SU-DHL-6 (cell line): ENCODE data around the gene NOSIP.

ENCODE experiments used
- H2AFZ ChIP-seq: fragments of 200-600 bp; sonication (generic); 2 replicates; pipeline ENCODE4 v1.6.1; 2014; ENCODE audit warnings: low read depth, mild to moderate bottlenecking, moderate library complexity, mixed read lengths, antibody characterized with exemption, low read length; ENCODE audit not compliant: severe bottlenecking
- H3F3A ChIP-seq: fragments of 200-600 bp; shearing (Covaris generic); 2 replicates; pipeline ENCODE4 v1.6.0; 2016; ENCODE audit warnings: antibody characterized with exemption, mild to moderate bottlenecking; ENCODE audit not compliant: insufficient read depth
- H3K27ac ChIP-seq: fragments of 200-600 bp; sonication (generic); 2 replicates; pipeline ENCODE4 v1.5.1; 2016; ENCODE audit warnings: low read depth, mild to moderate bottlenecking, low read length, moderate library complexity, mixed read lengths
- H3K27me3 ChIP-seq: fragments of 200-600 bp; sonication (generic), shearing (Covaris generic); 2 replicates; pipeline ENCODE4 v1.6.0; 2014; ENCODE audit warnings: mild to moderate bottlenecking, low read length
- H3K36me3 ChIP-seq: fragments of 200-600 bp; sonication (generic); 2 replicates; pipeline ENCODE4 v1.6.1; 2014; ENCODE audit warnings: mild to moderate bottlenecking, low read length, mixed read lengths
- H3K4me2 ChIP-seq: fragments of 300-600, 200-600 bp; shearing (Covaris generic), sonication (generic); 2 replicates; pipeline ENCODE4 v1.6.0; 2014; ENCODE audit warnings: low read length, low read depth, mild to moderate bottlenecking; ENCODE audit not compliant: poor library complexity, severe bottlenecking
- H3K4me3 ChIP-seq: fragments of 200-600 bp; sonication (generic); 2 replicates; pipeline ENCODE4 v1.5.1; 2014; ENCODE audit warnings: antibody characterized with exemption, low read length, mild to moderate bottlenecking, mixed read lengths; ENCODE audit not compliant: insufficient read depth, poor library complexity, severe bottlenecking
- H3K79me2 ChIP-seq: fragments of 200-600 bp; sonication (generic); 2 replicates; pipeline ENCODE4 v1.6.1; 2014; ENCODE audit warnings: mild to moderate bottlenecking, low read length, moderate library complexity; ENCODE audit not compliant: insufficient read depth
- H3K9ac ChIP-seq: fragments of 200-600 bp; sonication (generic); 2 replicates; pipeline ENCODE4 v1.7.0; 2014; ENCODE audit warnings: mild to moderate bottlenecking, low read length
- H3K9me2 ChIP-seq: fragments of 200-600 bp; sonication (generic); replicated peaks from 2 replicates; pipeline ENCODE4 v1.6.1; 2014; ENCODE audit warnings: low read length; ENCODE audit not compliant: insufficient read depth
- H3K9me3 ChIP-seq: fragments of 200-600 bp; sonication (generic); 2 replicates; pipeline ENCODE4 v1.6.1; 2014; ENCODE audit warnings: low read length, mixed read lengths; ENCODE audit not compliant: insufficient read depth
- H4K20me1 ChIP-seq: fragments of 200-600 bp; sonication (generic); 2 replicates; pipeline ENCODE4 v1.6.1; 2014; ENCODE audit warnings: low read depth, mild to moderate bottlenecking, antibody characterized with exemption, low read length, moderate library complexity, mixed read lengths
- CTCF ChIP-seq: fragments of 200-600 bp; sonication (generic); IDR thresholded peaks from one replicate; pipeline ENCODE4 v1.5.1; 2017; ENCODE audit warnings: antibody characterized with exemption, mild to moderate bottlenecking, low read length, moderate library complexity; ENCODE audit not compliant: insufficient read depth, poor library complexity, severe bottlenecking
- EZH2phosphoT487 ChIP-seq: fragments of 200-600 bp; sonication (generic), shearing (Covaris generic); conservative IDR thresholded peaks from 2 replicates; pipeline ENCODE4 v1.6.1; 2018; ENCODE audit warnings: mild to moderate bottlenecking, antibody characterized with exemption, low read length, moderate library complexity, mixed read lengths

Gene NOSIP

GRCh38 chr19:49609499-49610092 lies 29.2 kb upstream of the NOSIP start:
- no peak for TF ChIP-seq CTCF
- TF ChIP-seq EZH2phosphoT487 = no peak
- no peaks in the 10 kb centered on the region for H3K9me3 ChIP-seq
- H3K4me3 ChIP-seq = no peak overlapping the region
- H3K9me2 ChIP-seq = no peaks in the 10 kb centered on the region
- H3K36me3 ChIP-seq = no peaks in the 10 kb centered on the region
- H2AFZ ChIP-seq = no peak overlapping the region
- peaks cover 36% of the 10 kb centered on the region for H3K79me2 ChIP-seq
- no peaks in the 10 kb centered on the region for H3K27me3 ChIP-seq
- H3F3A ChIP-seq = no peaks in the 10 kb centered on the region
- no peak overlapping the region for H3K27ac ChIP-seq
- H3K4me2 ChIP-seq = no peak overlapping the region
- H4K20me1 ChIP-seq = no peaks in the 10 kb centered on the region
- no peak overlapping the region for H3K9ac ChIP-seq

GRCh38 chr19:49605605-49606004 lies 25.2 kb upstream of the NOSIP start:
- Histone ChIP-seq H3K27ac (no peak overlapping the region), H4K20me1 (no peaks in the 10 kb centered on the region), H3K9ac (no peak overlapping the region), H3K36me3 (no peaks in the 10 kb centered on the region), H3K4me3 (no peak overlapping the region), H3K4me2 (no peak overlapping the region), H3F3A (no peaks in the 10 kb centered on the region), H3K9me3 (no peaks in the 10 kb centered on the region), H3K9me2 (no peaks in the 10 kb centered on the region), H3K27me3 (no peaks in the 10 kb centered on the region), H2AFZ (no peak overlapping the region), H3K79me2 (peaks cover 48% of the 10 kb centered on the region)
- TF ChIP-seq CTCF = no peak
- TF ChIP-seq EZH2phosphoT487 = no peak

DNA sequence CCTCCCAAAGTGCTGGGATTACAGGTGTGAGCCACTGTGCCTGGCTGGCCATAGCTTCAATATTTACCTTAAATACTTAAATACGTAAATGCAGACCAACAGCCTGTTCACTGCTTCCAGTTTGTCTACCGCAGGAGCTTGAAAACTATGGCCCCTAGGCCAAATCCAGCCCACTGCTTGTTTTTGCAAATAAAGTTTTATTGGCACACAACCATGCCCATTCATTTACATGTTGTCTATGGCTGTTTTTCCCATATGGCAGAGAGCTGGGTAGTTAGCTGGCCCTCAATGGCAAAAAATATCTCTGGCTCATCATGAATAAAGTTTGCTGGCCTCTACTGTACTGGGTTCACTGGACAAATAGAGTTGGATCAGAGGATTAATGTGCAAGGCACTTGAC lies 22.4 kb upstream of the NOSIP start:
- H3F3A ChIP-seq = no peaks in the 10 kb centered on the region
- H3K36me3 ChIP-seq = no peaks in the 10 kb centered on the region
- peaks cover 41% of the 10 kb centered on the region; the same call in 1 of the 2 replicates for H3K79me2 ChIP-seq
- no peak overlapping the region for H3K4me3 ChIP-seq
- no peak overlapping the region for H3K9ac ChIP-seq
- H3K4me2 ChIP-seq = no peak overlapping the region
- no peak overlapping the region for H2AFZ ChIP-seq
- TF ChIP-seq EZH2phosphoT487 = no peak
- no peak for TF ChIP-seq CTCF
- H3K9me3 ChIP-seq = no peaks in the 10 kb centered on the region
- no peaks in the 10 kb centered on the region for H4K20me1 ChIP-seq
- H3K27me3 ChIP-seq = no peaks in the 10 kb centered on the region
- H3K9me2 ChIP-seq = no peaks in the 10 kb centered on the region
- no peak overlapping the region for H3K27ac ChIP-seq
